NOMO-1 (cell line): ENCODE results near the gene SPINK2.
A peak's percentile ranks its signal among the peaks of the same experiment; 100 is the strongest.

Experiments
- DNase-seq, 2 experiments: peaks; one replicate each; lab custom pipeline; 2025; ENCODE audit not compliant: unreplicated experiment in 2 of 2; lab: John Stamatoyannopoulos, UW

Gene SPINK2, protein sequence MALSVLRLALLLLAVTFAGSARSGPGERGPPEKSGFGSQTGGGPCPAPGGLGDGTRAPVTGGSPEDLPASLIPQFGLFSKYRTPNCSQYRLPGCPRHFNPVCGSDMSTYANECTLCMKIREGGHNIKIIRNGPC

DNA sequence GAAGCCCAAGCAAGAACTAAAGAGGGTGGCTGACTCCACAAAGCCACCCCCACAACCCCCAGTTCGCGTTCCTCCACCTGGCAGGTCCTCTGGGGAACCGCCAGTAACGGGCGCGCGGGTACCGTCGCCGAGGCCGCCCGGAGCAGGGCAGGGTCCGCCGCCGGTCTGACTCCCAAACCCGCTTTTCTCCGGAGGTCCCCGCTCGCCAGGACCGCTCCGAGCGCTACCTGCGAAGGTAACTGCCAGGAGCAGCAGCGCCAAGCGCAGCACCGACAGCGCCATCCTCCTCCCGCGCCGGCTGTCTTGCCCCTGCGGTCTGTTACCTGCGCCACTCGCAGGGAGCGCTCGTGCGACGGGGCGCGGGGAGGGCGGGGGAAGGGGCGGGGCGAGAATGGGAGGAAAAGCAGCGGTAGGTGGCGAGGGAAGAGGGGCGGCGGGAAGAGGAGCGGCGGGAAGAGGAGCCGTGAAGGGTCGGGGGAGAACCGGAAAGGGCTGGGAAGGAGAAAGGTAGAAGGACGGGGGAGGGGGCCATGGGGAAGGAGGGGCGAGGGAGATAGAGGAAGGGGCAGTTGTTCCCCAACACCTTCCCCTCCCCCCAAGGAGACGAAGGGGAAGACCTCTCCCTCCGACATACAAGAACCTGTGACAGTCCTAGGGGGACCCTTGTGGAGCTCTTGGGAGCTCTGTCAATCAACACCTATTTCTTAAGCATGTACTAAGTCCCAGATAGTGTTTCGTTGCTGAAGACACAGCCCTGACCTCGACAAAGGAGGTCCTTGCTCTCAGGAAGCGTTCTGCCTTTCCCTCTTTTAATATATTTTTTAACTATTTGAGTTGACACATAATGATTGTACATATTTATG lies at the start of gene SPINK2:
Gene SPINK2, minus strand, starts transcription at position 321 of the 863 bp plus-strand sequence. Its CDS starts 39 bp downstream, at position 282.
- DNase-seq: peak; percentile 35 to 52

DNA sequence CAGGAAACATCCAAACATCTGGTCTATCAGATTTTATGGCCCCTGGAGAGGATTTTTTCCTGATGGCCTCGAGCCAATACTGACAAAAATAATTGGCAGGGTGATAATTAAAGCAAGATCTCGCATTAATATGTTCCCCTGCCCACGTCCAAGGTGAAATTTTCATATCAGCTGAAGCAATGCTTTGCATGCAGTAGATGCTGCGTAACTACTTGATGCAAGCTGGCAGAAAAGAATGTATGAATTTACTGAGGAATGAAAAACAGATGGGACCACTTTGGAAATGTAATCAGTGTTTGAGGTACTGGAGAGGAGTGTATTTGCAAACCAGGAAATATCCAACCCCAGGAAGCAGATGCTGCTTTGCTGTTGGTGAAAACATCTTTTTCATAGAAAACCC lies 49.4 kb upstream of the SPINK2 start:
- DNase-seq: no peak

DNA sequence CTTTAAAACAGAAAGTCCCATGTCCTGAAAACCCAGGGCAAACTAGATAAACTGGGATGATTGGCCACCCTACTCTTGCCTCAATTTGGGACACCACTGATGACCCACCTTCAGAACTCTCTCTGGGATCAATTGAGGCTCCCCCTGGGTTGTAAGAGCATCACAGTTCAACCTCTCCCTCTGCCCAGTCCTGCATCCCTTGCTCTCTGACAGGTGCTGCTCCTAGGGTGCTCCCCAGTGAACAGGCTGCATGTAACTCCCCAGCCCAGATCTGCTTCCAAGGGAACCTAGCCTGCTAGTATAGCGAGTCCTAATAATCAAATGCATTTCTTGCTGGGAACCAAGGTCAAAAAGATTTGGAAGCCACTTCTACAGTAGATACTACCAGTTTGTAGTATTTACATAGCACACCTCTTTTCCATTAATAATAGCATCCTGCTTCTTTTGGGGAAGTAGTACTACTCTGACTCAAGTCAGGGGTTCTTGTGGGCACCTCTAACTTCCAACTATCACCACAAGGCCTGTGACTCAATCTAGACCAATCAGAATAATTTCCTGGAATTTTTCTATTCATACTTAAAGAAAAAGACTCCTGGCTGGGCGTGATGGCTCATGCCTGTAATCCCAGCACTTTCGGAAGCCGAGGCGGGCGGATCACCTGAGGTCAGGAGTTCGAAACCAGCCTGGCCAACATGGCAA lies 42.1 kb upstream of the SPINK2 start:
- DNase-seq: peak; percentile 81 to 93

DNA sequence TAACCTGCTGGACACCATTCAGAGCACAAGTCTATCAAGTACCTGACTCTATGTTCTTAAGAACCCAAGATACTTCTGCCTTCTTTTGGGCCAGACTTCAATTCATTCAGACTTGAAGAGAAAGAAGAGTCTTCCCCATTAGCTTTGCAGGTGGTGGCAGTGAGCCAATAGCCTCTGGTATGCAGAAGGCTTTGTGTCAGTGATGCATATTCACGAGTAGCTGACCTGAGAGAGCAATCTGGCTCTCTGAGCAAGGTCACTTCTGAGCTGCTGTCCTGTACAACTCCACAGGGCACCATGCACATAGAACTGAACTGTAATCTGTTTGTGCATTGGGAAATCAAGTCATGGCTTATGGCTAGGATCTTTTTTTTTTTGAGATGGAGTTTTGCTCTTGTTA lies 39.9 kb upstream of the SPINK2 start:
- no peak for DNase-seq

DNA sequence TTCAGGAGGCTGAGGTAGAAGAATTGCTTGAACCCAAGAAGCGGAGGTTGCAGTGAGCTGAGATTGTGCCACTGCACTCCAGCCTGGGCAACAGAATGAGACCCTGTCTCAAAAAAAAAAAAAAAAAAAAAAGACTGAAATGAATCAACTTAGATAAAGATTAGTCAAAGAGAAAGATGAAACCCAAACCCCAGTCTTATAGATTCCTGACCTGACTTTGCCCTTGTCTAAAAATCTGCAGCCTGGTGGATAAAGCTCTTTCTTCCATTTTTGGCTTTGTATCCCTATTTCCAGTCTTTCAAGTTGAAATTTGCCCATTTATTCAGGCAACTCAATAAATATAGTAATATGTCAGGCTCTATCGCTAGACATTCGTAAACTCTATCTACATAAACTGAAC lies 39.3 kb upstream of the SPINK2 start:
- DNase-seq: no peak

DNA sequence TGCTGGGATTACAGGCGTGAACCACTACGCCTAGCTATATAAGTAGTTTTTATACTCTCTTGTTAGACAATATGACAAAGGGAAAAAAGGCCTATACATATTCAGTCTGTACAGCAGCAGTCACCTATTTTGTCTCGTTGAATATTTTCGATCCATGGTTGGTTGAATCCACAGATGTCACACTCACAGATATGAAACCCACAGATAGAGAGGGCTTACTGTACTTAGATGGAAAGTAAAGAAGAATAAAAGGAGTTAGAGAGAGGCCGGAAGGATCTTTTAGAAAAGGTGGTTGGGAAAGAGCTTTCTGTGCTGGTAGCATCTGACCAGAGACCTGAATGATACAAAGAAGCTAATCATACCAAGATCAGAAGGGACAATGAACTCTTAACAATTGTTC lies 38.3 kb upstream of the SPINK2 start:
- DNase-seq: no peak

DNA sequence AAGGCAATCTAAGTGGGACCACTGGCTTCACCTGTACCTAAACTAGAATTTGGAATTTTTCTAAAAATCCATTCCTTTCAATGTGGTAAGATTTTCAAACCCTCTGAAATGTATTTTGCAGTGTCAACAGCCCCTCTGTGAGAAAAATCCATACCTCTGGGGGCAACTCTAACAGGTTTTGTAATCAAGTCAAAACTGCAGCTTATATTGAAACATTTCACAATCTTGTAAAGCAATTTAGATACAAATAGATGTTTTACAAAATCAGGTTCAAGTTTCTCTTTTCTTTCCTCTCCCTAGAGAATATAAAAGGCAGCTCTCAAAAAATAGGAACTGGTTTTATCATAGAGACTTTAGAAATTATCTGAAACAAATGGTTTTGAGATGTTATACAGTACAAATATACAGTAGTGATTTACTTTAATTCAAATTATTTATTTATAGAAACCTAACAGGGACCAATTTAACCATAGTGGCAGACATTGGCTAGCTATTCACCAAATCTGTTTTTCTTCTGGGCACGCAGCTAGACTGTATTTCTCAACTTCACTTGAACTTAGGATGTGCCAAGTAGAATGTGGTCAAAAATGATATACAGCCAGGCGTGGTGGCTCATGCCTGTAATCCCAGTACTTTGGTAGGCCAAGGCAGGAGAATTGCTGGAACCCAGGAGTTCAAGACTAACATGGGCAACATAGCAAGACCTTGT lies 36.3 kb upstream of the SPINK2 start:
- DNase-seq: peak; percentile 64 to 83

DNA sequence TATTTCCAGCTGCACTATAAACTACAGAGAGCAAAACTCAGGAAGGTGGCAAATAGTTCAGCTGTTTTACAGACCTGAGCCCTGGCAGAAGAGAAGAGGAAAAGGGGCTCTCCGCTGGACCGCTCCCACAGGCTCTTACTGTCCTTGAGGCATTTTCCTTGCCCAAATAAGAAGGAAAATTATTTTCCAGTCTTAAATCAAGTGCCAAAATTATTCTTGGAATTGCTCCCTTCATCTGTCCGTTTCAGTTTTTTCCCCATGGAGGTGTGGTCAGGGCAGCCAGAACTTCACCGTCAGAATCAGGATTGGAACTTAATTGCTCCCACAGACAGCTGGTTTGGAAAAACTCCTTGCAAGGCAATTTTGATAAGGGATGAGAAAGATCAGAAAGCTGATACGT lies 35.2 kb upstream of the SPINK2 start:
- no peak for DNase-seq

DNA sequence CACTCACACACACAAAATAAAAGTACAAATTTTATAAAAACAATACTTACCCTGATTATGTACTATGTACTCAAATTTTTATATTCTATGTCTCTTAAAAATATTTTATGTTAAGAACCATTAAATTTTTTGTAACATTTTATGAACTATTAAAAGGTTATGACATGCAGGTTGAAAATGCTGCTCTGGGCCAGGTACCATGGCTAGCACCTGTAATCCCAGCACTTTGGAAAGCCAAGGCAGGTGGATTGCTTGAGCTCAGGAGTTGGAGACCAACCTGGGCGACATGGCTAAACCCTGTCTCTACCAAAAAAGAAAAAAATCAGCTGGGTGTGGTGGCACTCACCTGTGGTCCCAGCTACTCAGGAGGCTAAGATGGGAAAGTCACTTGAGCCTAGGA lies 29.4 kb upstream of the SPINK2 start:
- no peak for DNase-seq

DNA sequence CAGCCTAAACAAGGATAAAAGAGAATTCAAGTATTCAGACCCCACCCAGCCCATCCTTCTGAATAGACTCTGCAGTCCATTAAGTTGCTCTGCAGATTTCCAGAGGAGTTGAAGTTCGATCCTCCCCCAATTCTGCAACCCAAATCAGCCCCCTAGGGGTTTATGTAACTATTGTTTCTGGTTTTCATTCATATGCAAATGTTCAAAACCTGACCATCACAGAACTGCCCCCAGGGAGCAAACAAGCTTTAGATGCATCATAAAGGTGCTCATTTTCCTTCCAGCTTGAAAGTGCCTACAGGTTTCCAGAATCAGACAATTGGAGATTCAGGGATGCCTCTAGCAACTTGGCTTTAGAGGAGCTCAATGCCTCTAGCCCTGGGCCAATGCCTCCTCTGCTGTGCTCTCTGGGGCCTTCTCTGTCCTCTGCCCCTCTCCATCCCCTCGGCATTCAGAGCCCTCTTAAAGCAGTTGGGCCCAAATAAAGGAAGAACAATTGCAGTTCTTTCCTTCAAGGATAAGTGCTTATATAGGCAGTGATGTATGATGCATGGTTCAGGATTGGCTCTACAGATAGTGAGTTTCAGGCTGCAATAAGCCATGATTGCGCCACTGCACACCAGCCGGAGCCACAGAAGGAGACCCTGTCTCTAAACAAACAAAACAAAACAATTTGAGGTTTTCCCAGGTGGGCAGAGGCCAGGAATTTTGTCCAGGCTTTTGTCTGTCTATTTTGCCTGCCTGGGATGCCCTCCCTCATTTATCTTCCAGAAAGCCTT lies 23.5 kb upstream of the SPINK2 start:
- no peak for DNase-seq

DNA sequence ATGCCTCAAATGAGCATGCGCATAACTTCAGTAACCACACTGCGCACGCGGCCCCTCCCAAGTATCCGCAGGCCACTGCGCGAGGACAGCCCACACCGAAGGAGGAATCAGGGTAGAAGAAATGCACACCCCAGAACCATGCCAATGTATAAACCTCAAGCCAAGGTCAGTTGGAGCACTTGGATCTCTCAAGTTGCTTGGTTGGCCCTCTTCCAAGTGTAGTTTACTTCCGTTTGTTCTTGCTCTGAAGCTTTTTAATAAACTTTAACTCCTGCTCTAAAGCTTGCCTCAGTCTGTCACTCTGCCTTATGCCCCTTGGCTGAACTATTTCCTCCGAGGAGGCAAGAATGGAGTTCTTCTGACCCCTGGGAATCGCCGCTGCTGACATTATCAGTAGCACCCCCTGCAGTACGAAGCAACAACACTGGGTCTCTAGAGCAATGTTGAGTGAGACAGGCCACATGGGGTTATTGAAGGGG lies 22.0 kb upstream of the SPINK2 start:
- no peak for DNase-seq

DNA sequence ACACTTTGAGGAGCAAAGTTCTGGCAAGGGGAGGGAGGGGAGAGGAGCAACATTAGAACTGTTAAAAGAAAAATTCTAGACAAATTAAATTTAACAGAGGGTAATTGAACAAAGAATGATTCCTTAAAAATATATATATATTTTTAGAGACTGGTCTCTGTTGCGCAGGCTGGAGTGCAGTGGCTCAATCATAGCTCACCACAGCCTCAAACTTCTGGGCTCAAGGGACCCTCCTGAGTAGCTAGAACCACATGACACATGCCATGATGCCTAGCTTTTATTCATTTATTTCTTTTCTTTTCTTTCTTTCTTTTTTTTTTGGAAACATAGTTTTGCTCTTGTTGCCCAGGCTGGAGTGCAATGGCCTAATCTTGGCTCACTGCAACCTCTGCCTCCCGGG lies 19.1 kb upstream of the SPINK2 start:
- DNase-seq: no peak

DNA sequence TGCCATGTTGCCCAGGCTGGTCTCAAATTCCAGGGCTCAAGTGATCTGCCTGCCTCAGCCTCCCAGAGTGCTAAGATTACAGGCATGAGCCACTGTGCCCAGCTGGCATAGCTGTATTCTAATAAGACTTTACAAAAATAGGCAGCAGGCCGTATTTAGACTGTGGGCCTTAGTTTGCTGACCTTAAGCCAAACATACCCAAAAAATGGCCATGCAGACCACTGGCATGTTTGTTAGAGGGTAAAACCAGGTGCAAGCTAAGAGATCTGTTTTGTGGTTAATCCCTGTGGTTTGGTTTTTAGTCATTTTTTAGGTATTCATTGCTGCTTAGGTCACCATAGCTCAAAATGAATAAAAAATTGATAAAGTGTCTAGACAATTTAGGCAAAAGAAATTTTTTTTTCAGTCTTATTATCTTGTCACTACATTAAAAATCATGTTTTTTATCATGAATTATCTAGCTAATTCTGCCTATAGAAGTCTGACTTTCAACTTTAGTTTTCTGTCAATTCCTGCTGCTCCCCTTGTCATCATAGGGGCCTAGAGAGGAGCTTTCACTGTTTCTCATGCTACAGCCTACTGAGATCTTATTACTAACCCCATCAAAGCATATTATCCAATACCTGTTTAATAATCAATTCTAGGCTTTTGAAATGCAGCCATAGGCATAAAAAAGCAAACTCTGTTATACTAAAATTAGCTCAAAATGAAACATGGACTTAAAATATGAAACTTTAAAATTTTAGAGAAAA lies 7.5 kb upstream of the SPINK2 start:
- no peak for DNase-seq

DNA sequence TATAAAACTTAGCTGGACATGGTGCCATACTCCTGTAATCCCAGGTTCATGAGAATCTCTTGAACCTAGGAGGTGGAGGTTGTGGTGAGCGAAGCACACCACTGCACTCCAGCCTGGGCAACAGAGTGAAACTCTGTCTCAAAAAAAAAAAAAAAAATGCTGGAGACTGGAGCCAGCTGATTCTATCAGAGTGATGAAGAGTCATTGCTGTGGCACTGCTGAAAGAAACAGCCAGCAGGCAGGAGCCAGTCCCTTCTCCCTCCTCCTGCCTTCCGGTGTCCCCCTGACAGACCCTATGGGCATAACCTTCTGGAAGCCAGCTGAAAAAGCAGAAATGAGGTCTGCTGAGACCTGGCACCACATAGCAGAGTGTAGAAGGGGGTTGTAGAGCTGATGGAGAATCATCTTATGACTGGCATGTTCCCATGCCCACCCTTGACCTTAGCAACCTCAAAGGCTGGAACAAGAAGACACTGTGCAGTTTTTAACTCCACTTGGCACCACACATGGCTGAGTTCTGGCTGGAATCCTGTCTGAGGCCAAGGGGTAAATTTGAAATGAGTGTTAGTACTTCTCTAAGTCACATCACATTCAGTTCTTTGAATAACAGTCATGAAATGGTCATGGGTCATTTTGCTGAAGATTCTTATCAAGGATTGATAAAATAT lies 2.6 kb upstream of the SPINK2 start:
- DNase-seq: no peak

DNA sequence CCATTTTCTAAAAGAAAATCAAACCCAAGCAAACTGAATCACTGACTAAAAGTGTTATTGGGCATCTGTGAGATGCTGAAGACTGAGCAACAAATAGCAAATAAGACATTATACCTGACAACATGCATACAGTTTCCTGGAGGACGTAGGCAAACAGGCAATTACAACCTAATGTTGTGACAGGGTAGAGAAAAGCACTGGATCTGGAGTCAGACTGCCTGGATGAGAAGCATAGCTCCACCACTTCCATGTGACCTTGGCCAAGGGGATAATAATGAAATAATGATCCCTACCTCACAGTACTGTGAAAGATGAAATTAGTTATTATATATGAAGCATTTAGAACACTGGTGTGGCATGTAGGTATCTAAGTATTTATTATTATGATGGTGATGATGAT lies 2.7 kb downstream of the SPINK2 start:
- DNase-seq: no peak

DNA sequence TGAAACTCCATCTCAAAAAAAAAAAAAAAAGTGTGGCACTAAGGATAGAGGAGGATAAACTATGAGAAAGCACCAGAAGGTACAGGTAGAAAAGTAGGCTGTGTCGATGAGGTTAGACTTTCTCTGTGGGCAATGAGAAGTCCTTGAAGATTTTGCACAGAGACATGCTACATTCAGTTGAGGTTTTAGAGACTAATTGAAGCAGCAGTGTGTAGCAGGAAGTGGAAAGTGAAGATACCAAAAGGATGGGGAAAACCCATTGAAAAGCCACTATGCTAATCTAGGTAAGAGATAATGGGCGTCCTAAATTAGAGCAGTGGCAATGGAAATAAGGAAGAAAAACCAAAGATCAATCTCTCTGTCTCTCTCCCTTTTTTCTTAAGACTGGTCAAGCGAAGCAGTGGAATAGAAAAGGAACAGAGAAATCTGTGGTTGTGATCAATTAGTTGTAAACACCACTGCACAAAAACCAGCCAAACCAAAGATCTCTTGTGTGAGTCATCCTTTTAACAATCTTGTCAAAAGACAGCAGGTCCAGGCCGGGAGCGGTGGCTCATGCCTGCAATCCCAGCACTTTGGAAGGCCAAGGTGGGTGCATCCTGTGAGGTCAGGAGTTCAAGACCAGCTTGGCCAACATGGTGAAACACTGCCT lies 3.5 kb downstream of the SPINK2 start:
- peak in 1 of 2 experiments; percentile 58 for DNase-seq

DNA sequence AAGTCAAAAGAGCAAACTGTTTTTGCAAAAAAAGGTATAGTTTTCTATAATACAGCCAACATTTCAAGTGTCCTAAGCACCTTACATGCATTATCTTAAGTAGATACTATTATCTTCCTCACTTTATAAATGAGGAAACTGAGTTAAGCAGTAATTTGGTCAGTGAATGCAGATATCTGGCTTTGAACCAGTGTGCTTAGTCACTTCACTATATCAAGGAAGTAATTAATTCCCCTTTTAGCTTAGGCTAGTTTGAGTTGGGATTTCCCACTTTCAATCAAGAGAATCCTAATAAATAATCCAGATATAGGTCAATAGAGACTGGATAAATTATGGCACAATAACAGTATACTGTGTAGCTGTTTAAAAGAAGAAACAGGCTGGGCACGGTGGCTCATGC lies 14.8 kb downstream of the SPINK2 start:
- DNase-seq: peak in 1 of 2 experiments; percentile 10

DNA sequence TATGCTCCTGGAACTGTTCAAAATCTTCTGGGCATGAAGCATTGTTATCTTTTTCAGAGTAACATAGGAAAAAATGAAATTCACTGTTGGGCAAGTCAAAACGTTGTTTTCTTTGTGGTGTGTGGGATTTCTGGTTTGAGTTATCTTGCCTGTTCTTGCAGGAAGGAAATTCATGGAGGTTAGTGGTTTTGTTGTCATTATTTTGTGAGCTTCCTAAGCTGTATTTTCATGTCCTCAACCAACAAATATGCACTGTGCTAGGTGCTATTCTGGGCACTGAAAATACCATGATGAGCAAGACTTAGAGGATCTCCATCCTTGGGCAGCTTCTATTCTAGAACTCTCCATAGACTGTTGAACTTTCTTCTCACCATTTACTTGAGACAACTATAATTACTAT lies 16.9 kb downstream of the SPINK2 start:
- peak; percentile 42 to 66 for DNase-seq

DNA sequence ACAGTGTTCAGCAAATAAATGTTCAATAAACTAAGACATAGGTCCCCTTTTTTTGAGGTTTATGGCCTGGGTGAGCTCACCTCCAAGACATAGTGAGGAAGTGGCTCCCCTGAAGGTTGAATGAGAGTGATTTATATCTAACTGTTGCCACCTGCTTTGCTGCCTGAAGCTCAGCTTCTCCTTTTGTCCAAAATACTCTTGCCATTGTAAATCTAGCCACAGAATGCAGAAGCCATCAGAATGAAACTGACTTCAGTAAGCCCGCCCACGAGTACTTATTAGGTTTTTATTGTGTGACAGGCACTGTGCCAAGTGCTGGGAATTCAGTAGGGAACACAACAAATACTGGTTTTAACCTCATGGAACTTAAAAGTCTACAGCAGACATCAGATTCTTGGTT lies 18.0 kb downstream of the SPINK2 start:
- peak; percentile 88 to 99 for DNase-seq
